HCT116 (cell line): ENCODE results near the gene ELMO2. TPM values are rescaled to one million over a fixed set of nuclear protein-coding genes. Genes with fewer than 3 reads are reported as not detected.

ENCODE experiments used
- ATAC-seq: fragments of 200-7000 bp; cut with Tn5 transposase; 2 replicates; pipeline ENCODE4 v1.9.1; 2020; ENCODE audit warnings: mild to moderate bottlenecking, moderate library complexity
- BruUV-seq: library from RNA; stranded (reverse); fragments of 400-500 nt; replicated peaks from 2 replicates; lab custom pipeline; 2021; lab: Mats Ljungman, UMichigan
- CTCF ChIA-PET: fragments of 300-600 bp; sonication (Branson Sonifier 250); formaldehyde crosslinking; loops from one replicate; lab custom pipeline; 2021; ENCODE audit warnings: antibody characterized with exemption; lab: Charles Lee
- POLR2A ChIA-PET: fragments of 300-600, 350-600 bp; sonication (Branson Sonifier 250); formaldehyde crosslinking; loops from one replicate; lab custom pipeline; 2021; ENCODE audit warnings: antibody characterized with exemption; lab: Charles Lee
- RAD21 ChIA-PET, 2 experiments: fragments of 300-600 bp; sonication (Branson Sonifier 250); formaldehyde crosslinking; loops; one replicate each; lab custom pipeline; 2023; ENCODE audit warnings: low total read pairs in 2 of 2; ENCODE audit not compliant: uncharacterized antibody in 2 of 2, unreplicated experiment in 2 of 2, low non-redundant PET in 1 of 2; lab: Charles Lee
- DNase-seq: peaks from one replicate; pipeline ENCODE4 v3.0.0-alpha.2; 2010; ENCODE audit warnings: low read depth, low spot score
- H2AFZ ChIP-seq: fragments of 200-600 bp; shearing (Covaris generic), sonication (generic); 2 replicates; pipeline ENCODE4 v1.6.1; 2017; ENCODE audit warnings: low read depth, mixed run types, mixed read lengths, antibody characterized with exemption, low read length; ENCODE audit not compliant: poor library complexity, severe bottlenecking
- H3K27ac ChIP-seq: 2 replicates; pipeline ENCODE4 v1.5.1; 2012; ENCODE audit warnings: low read depth, low read length
- H3K27me3 ChIP-seq: fragments of 200-600 bp; sonication (generic); 2 replicates; pipeline ENCODE4 v1.6.1; 2016; ENCODE audit warnings: mixed run types, low read length, mixed read lengths; ENCODE audit not compliant: insufficient read depth
- H3K36me3 ChIP-seq, 2 experiments: fragments of 200-500 bp in 1 of 2; fragments of 200-600 bp in 1 of 2; sonication (Bioruptor generic) in 1 of 2; sonication (generic) in 1 of 2; 2 replicates each; pipeline versions ENCODE4 v1.5.1 to v1.6.1; 2014 to 2016; ENCODE audit warnings: low read length in 2 of 2, inconsistent platforms in 1 of 2, mixed read lengths in 1 of 2, mixed run types in 1 of 2; ENCODE audit not compliant: insufficient read depth in 2 of 2, control insufficient read depth in 1 of 2
- H3K4me1 ChIP-seq, 2 experiments: fragments of 200-600 bp in 1 of 2; sonication (generic) in 1 of 2; 2 replicates each; pipeline versions ENCODE4 v1.5.1 to v1.6.1; 2012 to 2017; ENCODE audit warnings: low read length in 2 of 2, inconsistent platforms in 1 of 2, mild to moderate bottlenecking in 1 of 2, mixed read lengths in 1 of 2, mixed run types in 1 of 2, moderate library complexity in 1 of 2; ENCODE audit not compliant: insufficient read depth in 2 of 2, control insufficient read depth in 1 of 2
- H3K4me2 ChIP-seq: fragments of 200-600 bp; sonication (generic); 2 replicates; pipeline ENCODE4 v1.6.1; 2017; ENCODE audit warnings: mixed run types, low read length, mixed read lengths
- H3K4me3 ChIP-seq, 2 experiments: fragments of 200-600 bp in 1 of 2; sonication (generic) in 1 of 2; replicated peaks in 1 of 2; 2 replicates each; pipeline ENCODE4 v1.5.1; 2011 to 2016; ENCODE audit warnings: low read length in 2 of 2, control low read depth in 1 of 2, low read depth in 1 of 2, mild to moderate bottlenecking in 1 of 2, mixed read lengths in 1 of 2, mixed run types in 1 of 2
- H3K79me2 ChIP-seq: fragments of 200-600 bp; sonication (generic); 2 replicates; pipeline ENCODE4 v1.6.1; 2017; ENCODE audit warnings: mild to moderate bottlenecking, mixed run types, low read length, moderate library complexity, mixed read lengths; ENCODE audit not compliant: insufficient read depth
- H3K9ac ChIP-seq: fragments of 200-600 bp; sonication (generic); 2 replicates; pipeline ENCODE4 v1.6.1; 2016; ENCODE audit warnings: low read length, mixed read lengths
- H3K9me2 ChIP-seq: fragments of 200-600 bp; sonication (generic), shearing (Covaris generic); 2 replicates; pipeline ENCODE4 v1.6.1; 2017; ENCODE audit warnings: mixed run types, mild to moderate bottlenecking, moderate library complexity; ENCODE audit not compliant: insufficient read depth
- H3K9me3 ChIP-seq, 2 experiments: fragments of 200-500 bp in 1 of 2; fragments of 200-600 bp in 1 of 2; sonication (Bioruptor generic) in 1 of 2; sonication (generic) in 1 of 2; 2 replicates each; pipeline ENCODE4 v1.6.1; 2014 to 2017; ENCODE audit warnings: low read length in 2 of 2, mixed read lengths in 2 of 2, inconsistent platforms in 1 of 2, low read depth in 1 of 2, mild to moderate bottlenecking in 1 of 2, mixed run types in 1 of 2, moderate library complexity in 1 of 2; ENCODE audit not compliant: control insufficient read depth in 1 of 2, insufficient read depth in 1 of 2
- H4K20me1 ChIP-seq: fragments of 200-600 bp; sonication (generic), shearing (Covaris generic); 2 replicates; pipeline ENCODE4 v1.6.1; 2017; ENCODE audit warnings: mixed run types, mild to moderate bottlenecking, moderate library complexity; ENCODE audit not compliant: insufficient read depth
- CBX3 ChIP-seq: IDR thresholded peaks from 2 replicates; pipeline ENCODE4 v1.6.1; 2012; ENCODE audit warnings: low read depth
- EGR1 ChIP-seq: IDR thresholded peaks from 2 replicates; pipeline ENCODE4 v1.6.1; 2012; ENCODE audit warnings: low read depth
- ELF1 ChIP-seq: IDR thresholded peaks from 2 replicates; pipeline ENCODE4 v1.6.1; 2012; ENCODE audit warnings: low read depth, borderline replicate concordance
- EZH2 ChIP-seq: fragments of 200-600 bp; sonication (generic); IDR thresholded peaks from 2 replicates; pipeline ENCODE4 v1.6.1; 2017; ENCODE audit warnings: antibody characterized with exemption, mixed run types
- FOSL1 ChIP-seq: IDR thresholded peaks from 2 replicates; pipeline ENCODE4 v1.6.1; 2012; ENCODE audit warnings: low read depth
- JUND ChIP-seq: IDR thresholded peaks from 2 replicates; pipeline ENCODE4 v1.6.1; 2012
- POLR2AphosphoS5 ChIP-seq: IDR thresholded peaks from 2 replicates; pipeline ENCODE4 v1.6.1; 2011; ENCODE audit warnings: mild to moderate bottlenecking, low read depth, low read length, moderate library complexity
- SIN3A ChIP-seq: IDR thresholded peaks from 2 replicates; pipeline ENCODE4 v1.6.1; 2012; ENCODE audit warnings: low read depth
- SRF ChIP-seq: IDR thresholded peaks from 2 replicates; pipeline ENCODE4 v1.6.1; 2012; ENCODE audit warnings: low read depth
- YY1 ChIP-seq: IDR thresholded peaks from 2 replicates; pipeline ENCODE4 v1.6.1; 2011; ENCODE audit warnings: low read length, low read depth, moderate library complexity, mild to moderate bottlenecking; ENCODE audit not compliant: insufficient replicate concordance; ENCODE audit errors: extremely low read depth
- ZNF274 ChIP-seq: fragments of 200-500 bp; sonication (Bioruptor generic); IDR thresholded peaks from 2 replicates; pipeline ENCODE4 v1.6.1; 2014; ENCODE audit warnings: mild to moderate bottlenecking, low read depth, low read length, inconsistent platforms
- intact Hi-C: fragments of 100-400 bp; cut with micrococcal nuclease; formaldehyde crosslinking; loops from 2 replicates; pipeline ENCODE4 v1.10.0; 2022
- total RNA-seq: library from RNA; stranded (reverse); gene quantifications from one replicate; pipeline ENCODE4 v1.2.1, GENCODE V29; 2021; ENCODE audit not compliant: unreplicated experiment
- TF ChIP-seq, protein P1 (sequence below): IDR thresholded peaks from 2 replicates; pipeline ENCODE4 v1.6.1; 2012

ELMO2 gene
- total RNA-seq, 1 experiment from 2014 or later: 22.9 TPM

DNA sequence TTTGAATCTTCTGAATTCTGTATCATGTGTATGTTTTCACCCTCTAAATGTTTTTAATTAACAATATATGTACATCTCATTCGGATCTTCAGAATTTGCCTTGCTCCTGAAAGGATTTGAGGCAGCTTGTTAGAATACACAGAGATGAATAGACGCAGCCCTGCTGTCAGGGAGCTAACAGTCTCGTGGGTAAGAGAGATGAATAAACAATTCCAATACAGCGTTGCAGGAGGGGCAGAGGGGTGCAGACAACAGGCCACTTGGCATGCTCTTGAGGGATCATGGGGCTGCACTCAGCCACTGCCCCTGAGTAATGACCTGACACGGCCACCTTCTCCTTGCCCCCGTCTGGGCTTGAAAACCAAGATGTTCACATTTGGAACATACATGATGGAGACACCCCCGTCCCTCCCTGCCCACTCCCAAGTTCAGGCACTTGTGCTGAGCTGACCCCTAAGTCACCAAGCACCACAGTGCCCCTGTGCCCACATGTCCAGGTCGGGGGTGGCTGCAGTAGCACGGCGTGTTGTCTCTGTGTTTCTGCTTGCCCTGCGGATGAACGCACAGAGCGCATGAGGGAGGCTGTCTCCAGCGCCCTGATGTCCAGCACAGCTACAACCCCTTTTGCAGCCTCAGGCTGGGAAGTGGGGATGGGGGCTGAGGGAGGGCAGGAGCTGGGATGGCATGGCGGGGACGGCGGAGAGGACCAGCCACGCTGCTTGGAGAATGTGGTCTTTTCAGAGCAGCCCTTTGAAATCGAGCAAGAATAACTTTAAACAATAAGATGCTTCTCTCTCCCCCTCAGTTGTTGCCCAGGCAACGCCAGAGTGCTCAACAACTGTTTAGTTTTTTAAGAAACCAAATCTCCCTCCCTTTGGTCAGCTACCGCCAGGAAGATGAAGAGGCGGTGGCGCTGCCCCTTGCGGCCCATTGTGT, 65.1 kb downstream of the ELMO2 start:
- H3K36me3 ChIP-seq: no peaks in the 10 kb centered on the region
- intact Hi-C loops: no loop called here
- no peaks in the 10 kb centered on the region for H3K4me1 ChIP-seq
- H2AFZ ChIP-seq: no peak overlapping the region
- CTCF ChIA-PET: no interaction called here
- ATAC-seq: no peak
- no TSS peak for BruUV-seq
- H3K9ac ChIP-seq: no peak overlapping the region
- RAD21 ChIA-PET: no interaction called here
- no peak overlapping the region for H3K4me3 ChIP-seq
- H3K9me2 ChIP-seq: no peaks in the 10 kb centered on the region
- TF ChIP-seq EZH2 (no peak), ELF1 (no peak), ZNF274 (no peak), JUND (no peak), CBX3 (no peak), SRF (no peak), FOSL1 (no peak), SIN3A (no peak), POLR2AphosphoS5 (no peak), EGR1 (no peak), YY1 (no peak)
- TF ChIP-seq, protein P1, sequence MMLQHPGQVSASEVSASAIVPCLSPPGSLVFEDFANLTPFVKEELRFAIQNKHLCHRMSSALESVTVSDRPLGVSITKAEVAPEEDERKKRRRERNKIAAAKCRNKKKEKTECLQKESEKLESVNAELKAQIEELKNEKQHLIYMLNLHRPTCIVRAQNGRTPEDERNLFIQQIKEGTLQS: no peak
- peaks cover 27% of the 10 kb centered on the region; the same call in 1 of the 2 replicates for H3K27me3 ChIP-seq
- no peak overlapping the region for H3K27ac ChIP-seq
- no peaks in the 10 kb centered on the region for H4K20me1 ChIP-seq
- POLR2A ChIA-PET: no interaction called here
- H3K79me2 ChIP-seq: no peaks in the 10 kb centered on the region
- no peak for DNase-seq
- no peak overlapping the region for H3K4me2 ChIP-seq
- no peaks in the 10 kb centered on the region for H3K9me3 ChIP-seq
